DOHH2 (cell line): Measurements from ENCODE around the gene KCNA5.

Experiments
- CTCF ChIP-seq: fragments of 200-600 bp; sonication (generic); IDR thresholded peaks from one replicate; pipeline ENCODE4 v1.5.1; 2014; ENCODE audit warnings: antibody characterized with exemption, mild to moderate bottlenecking, low read depth, low read length; ENCODE audit not compliant: poor library complexity, severe bottlenecking
- EZH2phosphoT487 ChIP-seq: fragments of 200-600 bp; sonication (generic); IDR thresholded peaks from 2 replicates; pipeline ENCODE4 v1.6.1; 2017; ENCODE audit warnings: borderline replicate concordance, mild to moderate bottlenecking, antibody characterized with exemption, low read length, moderate library complexity, mixed read lengths

DNA sequence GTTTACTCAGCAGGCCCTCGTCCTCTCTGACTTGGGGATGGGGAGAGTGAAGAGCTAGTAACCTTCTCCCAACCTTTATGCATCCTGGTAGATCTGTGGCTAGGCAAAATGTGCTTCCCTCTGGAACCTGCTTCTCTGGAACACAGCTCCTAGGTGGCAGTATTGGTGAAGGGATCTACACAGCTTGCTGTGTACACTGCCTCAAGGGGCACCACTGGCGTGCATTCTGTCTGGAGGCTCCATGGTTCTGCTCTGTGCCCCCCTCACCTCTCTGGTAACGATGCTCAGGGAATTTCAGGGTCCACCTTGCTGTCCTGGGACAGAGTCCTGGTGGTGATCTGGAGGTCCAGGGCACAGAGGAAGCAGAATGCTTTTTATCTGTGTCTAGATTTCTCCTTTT, 43.5 kb upstream of the KCNA5 start:
- TF ChIP-seq EZH2phosphoT487 = no peak
- no peak for TF ChIP-seq CTCF
